ENCODE data around the gene RFFL.
"Not testable (repeated sequence)": the region's sequence is repeated elsewhere in the genome, so short reads cannot be mapped to it uniquely, and the experiment has no call there.

The RFFL gene

GRCh38 chr17:35097776-35098175, 34.3 kb upstream of the RFFL start:
- H3K9me3 ChIP-seq (ENCODE audit: control insufficient read depth, insufficient read depth, low read length): no peaks in the 10 kb centered on the region
- H3K27ac ChIP-seq (ENCODE audit: low read depth, low read length): no peak overlapping the region
- H3K4me2 ChIP-seq (ENCODE audit: low read length): no peak overlapping the region
- no peaks in the 10 kb centered on the region for H3K79me2 ChIP-seq (ENCODE audit: control insufficient read depth, low read length)
- H3F3A ChIP-seq (ENCODE audit: control insufficient read depth, insufficient read depth): no peaks in the 10 kb centered on the region; the same call in 1 of the 2 replicates
- H3K9me2 ChIP-seq (replicated peaks; ENCODE audit: control insufficient read depth, low read length): no peaks in the 10 kb centered on the region
- H4K20me1 ChIP-seq (ENCODE audit: control insufficient read depth, insufficient read depth, low read depth, low read length): no peaks in the 10 kb centered on the region
- TF ChIP-seq CTCF (IDR thresholded peaks at IDR 0.05; ENCODE audit: low read depth, low read length, poor library complexity, severe bottlenecking): no peak
- H3K4me3 ChIP-seq (ENCODE audit: low read length): no peak overlapping the region
- H3K4me1 ChIP-seq (ENCODE audit: control insufficient read depth, low read length): peaks cover 6% of the 10 kb centered on the region
- no peaks in the 10 kb centered on the region for H3K27me3 ChIP-seq (ENCODE audit: control insufficient read depth, low read length)
- H3K36me3 ChIP-seq (ENCODE audit: control insufficient read depth, low read length): peaks cover 37% of the 10 kb centered on the region

DNA sequence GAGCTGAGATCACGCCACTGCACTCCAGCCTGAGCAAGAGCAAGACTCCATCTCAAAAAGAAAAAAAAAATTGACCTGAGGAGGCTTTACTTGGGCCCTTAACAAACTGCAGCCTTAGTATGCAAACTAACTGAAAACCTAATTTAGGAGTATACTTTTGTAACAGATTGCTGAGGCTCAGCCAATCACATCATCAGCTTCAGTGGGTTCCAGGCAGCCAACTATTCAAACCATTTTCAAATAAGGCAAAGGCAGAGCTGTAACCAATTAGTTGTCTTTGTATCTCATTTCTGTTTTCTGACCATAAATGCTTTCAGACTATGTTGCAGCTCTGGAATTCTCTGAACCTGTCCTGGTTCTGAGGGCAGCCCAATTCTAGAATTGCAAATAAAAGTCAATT, 32.2 kb upstream of the RFFL start:
- no peak overlapping the region for H3K4me2 ChIP-seq (ENCODE audit: low read length)
- peaks cover 6% of the 10 kb centered on the region for H3K4me1 ChIP-seq (ENCODE audit: control insufficient read depth, low read length)
- no peaks in the 10 kb centered on the region; the same call in 1 of the 2 replicates for H3F3A ChIP-seq (ENCODE audit: control insufficient read depth, insufficient read depth)
- no peaks in the 10 kb centered on the region for H3K9me3 ChIP-seq (ENCODE audit: control insufficient read depth, insufficient read depth, low read length)
- H3K27me3 ChIP-seq (ENCODE audit: control insufficient read depth, low read length): no peaks in the 10 kb centered on the region
- TF ChIP-seq CTCF (IDR thresholded peaks at IDR 0.05; ENCODE audit: low read depth, low read length, poor library complexity, severe bottlenecking) (no peak), EZH2phosphoT487 (IDR thresholded peaks at IDR 0.05; ENCODE audit: borderline replicate concordance, low read length) (no peak)
- H3K4me3 ChIP-seq (ENCODE audit: low read length): no peak overlapping the region
- H3K79me2 ChIP-seq (ENCODE audit: control insufficient read depth, low read length): no peaks in the 10 kb centered on the region
- H4K20me1 ChIP-seq (ENCODE audit: control insufficient read depth, insufficient read depth, low read depth, low read length): no peaks in the 10 kb centered on the region
- H3K9me2 ChIP-seq (replicated peaks; ENCODE audit: control insufficient read depth, low read length): no peaks in the 10 kb centered on the region
- H3K27ac ChIP-seq (ENCODE audit: low read depth, low read length): no peak overlapping the region
- peaks cover 25% of the 10 kb centered on the region for H3K36me3 ChIP-seq (ENCODE audit: control insufficient read depth, low read length)

GRCh38 chr17:35094902-35095301, 31.4 kb upstream of the RFFL start:
- Histone ChIP-seq H3K36me3 (ENCODE audit: control insufficient read depth, low read length) (peaks cover 16% of the 10 kb centered on the region), H3K27me3 (ENCODE audit: control insufficient read depth, low read length) (no peaks in the 10 kb centered on the region), H3K79me2 (ENCODE audit: control insufficient read depth, low read length) (no peaks in the 10 kb centered on the region), H3K27ac (ENCODE audit: low read depth, low read length) (no peak overlapping the region), H3K9me2 (replicated peaks; ENCODE audit: control insufficient read depth, low read length) (no peaks in the 10 kb centered on the region), H3K4me2 (ENCODE audit: low read length) (no peak overlapping the region), H3K4me1 (ENCODE audit: control insufficient read depth, low read length) (peaks cover 9% of the 10 kb centered on the region), H3F3A (ENCODE audit: control insufficient read depth, insufficient read depth) (no peaks in the 10 kb centered on the region; the same call in 1 of the 2 replicates), H3K9me3 (ENCODE audit: control insufficient read depth, insufficient read depth, low read length) (no peaks in the 10 kb centered on the region), H3K4me3 (ENCODE audit: low read length) (no peak overlapping the region), H4K20me1 (ENCODE audit: control insufficient read depth, insufficient read depth, low read depth, low read length) (no peaks in the 10 kb centered on the region)
- TF ChIP-seq CTCF (IDR thresholded peaks at IDR 0.05; ENCODE audit: low read depth, low read length, poor library complexity, severe bottlenecking) (no peak), EZH2phosphoT487 (IDR thresholded peaks at IDR 0.05; ENCODE audit: borderline replicate concordance, low read length) (no peak)

DNA sequence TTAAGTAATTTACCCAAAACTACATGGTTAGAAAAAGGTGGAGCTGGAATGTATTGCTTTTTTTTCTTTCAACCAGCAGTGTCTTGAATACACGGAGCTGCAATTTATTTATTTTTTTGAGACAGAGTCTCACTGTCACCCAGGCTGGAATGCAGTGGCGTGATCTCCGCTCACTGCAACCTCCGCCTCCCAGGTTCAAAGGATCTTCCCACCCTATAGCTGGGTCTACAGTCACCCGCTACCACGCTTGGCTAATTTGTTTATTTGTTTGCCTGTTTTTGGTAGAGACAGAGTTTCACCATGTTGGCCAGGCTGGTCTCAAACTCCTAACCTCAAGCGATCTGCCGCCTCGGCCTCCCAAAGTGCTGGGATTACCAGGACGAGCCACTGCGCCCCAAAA, 27.2 kb upstream of the RFFL start:
- H4K20me1 ChIP-seq (ENCODE audit: control insufficient read depth, insufficient read depth, low read depth, low read length); H3K27me3 ChIP-seq (ENCODE audit: control insufficient read depth, low read length); H3K4me2 ChIP-seq (ENCODE audit: low read length); H3K79me2 ChIP-seq (ENCODE audit: control insufficient read depth, low read length); H3K9me3 ChIP-seq (ENCODE audit: control insufficient read depth, insufficient read depth, low read length); H3F3A ChIP-seq (ENCODE audit: control insufficient read depth, insufficient read depth); H3K4me3 ChIP-seq (ENCODE audit: low read length); H3K36me3 ChIP-seq (ENCODE audit: control insufficient read depth, low read length); H3K9me2 ChIP-seq (replicated peaks; ENCODE audit: control insufficient read depth, low read length); H3K27ac ChIP-seq (ENCODE audit: low read depth, low read length): not testable (repeated sequence)
- peaks cover 21% of the 10 kb centered on the region for H3K4me1 ChIP-seq (ENCODE audit: control insufficient read depth, low read length)
